SH-SY5Y (cell line): ENCODE data around the gene SLC35F4.

Experiments used
- GATA2 ChIP-seq: IDR thresholded peaks from 2 replicates; pipeline ENCODE4 v1.6.1; 2011; ENCODE audit warnings: mild to moderate bottlenecking, low read depth, low read length
- GATA3 ChIP-seq: IDR thresholded peaks from 2 replicates; pipeline ENCODE4 v1.6.1; 2011; ENCODE audit warnings: low read depth, mild to moderate bottlenecking, low read length, moderate library complexity

DNA sequence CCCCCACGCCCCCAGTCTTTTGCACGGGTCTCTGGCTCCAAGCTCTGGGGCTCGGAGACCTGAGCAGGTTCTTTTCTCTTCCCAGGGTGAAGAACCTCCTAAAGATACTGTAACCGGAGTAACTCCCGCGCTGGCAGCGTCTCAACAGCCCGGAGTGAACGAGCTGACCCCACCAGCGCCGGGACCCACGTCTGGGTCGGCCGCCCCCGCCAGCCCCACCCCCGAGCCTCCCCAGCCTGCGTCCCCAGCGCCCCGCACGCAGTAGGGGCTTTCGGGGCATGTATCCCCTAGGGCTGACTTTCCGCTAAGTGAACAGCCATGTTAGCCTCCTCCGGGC, 858 bp downstream of the SLC35F4 start:
- no peak for TF ChIP-seq GATA2
- no peak for TF ChIP-seq GATA3
